Measurements from ENCODE around the gene CASK. TPM values are rescaled to one million over a fixed set of nuclear protein-coding genes. Genes with fewer than 3 reads are reported as not detected.

Gene CASK
- total RNA-seq, 2 donors from 2014 or later: 44.3 to 46.1 TPM

- H3K36me3 ChIP-seq: no peaks in the 10 kb centered on the region
- no peak overlapping the region for H3K4me3 ChIP-seq
- peaks cover 4 to 10% of the 10 kb centered on the region in 2 donors for H3K4me1 ChIP-seq (ENCODE audit: control insufficient read depth in 1 of 2, low read depth in 2 of 2)
- H3K27ac ChIP-seq: peak overlapping the region in 1 of 2 donors; percentile 44
- H3K27me3 ChIP-seq (replicated peaks; ENCODE audit: insufficient read depth): no peaks in the 10 kb centered on the region
- no peaks in the 10 kb centered on the region for H3K9me3 ChIP-seq
- DNase-seq (ENCODE audit: low spot score) (no peak), ATAC-seq (ENCODE audit: insufficient number of reproducible peaks, low FRiP score, low read depth) (no peak)
- TF ChIP-seq CTCF (IDR thresholded peaks at IDR 0.05): peak; percentile 32
Observed at GRCh38 chrX:41734530-41734929, 188.8 kb downstream of the CASK start.

GRCh38 chrX:41733939-41734338 lies 189.4 kb downstream of the CASK start:
- no peak for ATAC-seq (ENCODE audit: insufficient number of reproducible peaks, low FRiP score, low read depth)

GRCh38 chrX:41732260-41732659 lies 191.1 kb downstream of the CASK start:
- no peaks in the 10 kb centered on the region for H3K9me3 ChIP-seq
- DNase-seq (ENCODE audit: low spot score) (no peak), ATAC-seq (ENCODE audit: insufficient number of reproducible peaks, low FRiP score, low read depth) (no peak)
- no peak overlapping the region for H3K4me3 ChIP-seq
- H3K36me3 ChIP-seq: no peaks in the 10 kb centered on the region
- no peaks in the 10 kb centered on the region for H3K27me3 ChIP-seq (replicated peaks; ENCODE audit: insufficient read depth)
- TF ChIP-seq CTCF (IDR thresholded peaks at IDR 0.05): no peak
- peaks cover 4 to 10% of the 10 kb centered on the region in 2 donors for H3K4me1 ChIP-seq (ENCODE audit: control insufficient read depth in 1 of 2, low read depth in 2 of 2)
- H3K27ac ChIP-seq: no peak overlapping the region

More at GRCh38 chrX:41733939-41734338, 189.4 kb downstream of the CASK start:
- no peak overlapping the region for H3K4me3 ChIP-seq
- H3K36me3 ChIP-seq: no peaks in the 10 kb centered on the region
- no peak for TF ChIP-seq CTCF (IDR thresholded peaks at IDR 0.05)
- H3K27ac ChIP-seq: peak overlapping the region in 1 of 2 donors; percentile 44
- no peak for DNase-seq (ENCODE audit: low spot score)
- no peaks in the 10 kb centered on the region for H3K9me3 ChIP-seq
- peaks cover 4 to 10% of the 10 kb centered on the region in 2 donors for H3K4me1 ChIP-seq (ENCODE audit: control insufficient read depth in 1 of 2, low read depth in 2 of 2)
- H3K27me3 ChIP-seq (replicated peaks; ENCODE audit: insufficient read depth): no peaks in the 10 kb centered on the region

GRCh38 chrX:41730081-41730480 lies 193.3 kb downstream of the CASK start:
- no peak for ATAC-seq (ENCODE audit: insufficient number of reproducible peaks, low FRiP score, low read depth)

GRCh38 chrX:41728125-41728524 lies 195.2 kb downstream of the CASK start:
- DNase-seq (ENCODE audit: low spot score) (no peak), ATAC-seq (ENCODE audit: insufficient number of reproducible peaks, low FRiP score, low read depth) (no peak)
- Histone ChIP-seq H3K27me3 (replicated peaks; ENCODE audit: insufficient read depth) (no peaks in the 10 kb centered on the region), H3K9me3 (no peaks in the 10 kb centered on the region), H3K36me3 (no peaks in the 10 kb centered on the region), H3K4me3 (no peak overlapping the region), H3K27ac (no peak overlapping the region), H3K4me1 (ENCODE audit: control insufficient read depth in 1 of 2, low read depth in 2 of 2) (peaks cover under 1 to 2% of the 10 kb centered on the region in 2 donors)
- TF ChIP-seq CTCF (IDR thresholded peaks at IDR 0.05): no peak

More at GRCh38 chrX:41730081-41730480, 193.3 kb downstream of the CASK start:
- peaks cover 4 to 10% of the 10 kb centered on the region in 2 donors for H3K4me1 ChIP-seq (ENCODE audit: control insufficient read depth in 1 of 2, low read depth in 2 of 2)
- no peak for DNase-seq (ENCODE audit: low spot score)
- H3K36me3 ChIP-seq: no peaks in the 10 kb centered on the region
- H3K9me3 ChIP-seq: no peaks in the 10 kb centered on the region
- H3K27ac ChIP-seq: no peak overlapping the region
- H3K4me3 ChIP-seq: no peak overlapping the region
- no peak for TF ChIP-seq CTCF (IDR thresholded peaks at IDR 0.05)
- no peaks in the 10 kb centered on the region for H3K27me3 ChIP-seq (replicated peaks; ENCODE audit: insufficient read depth)

Data from thoracic aorta (tissue), 2 donors.